Thoracic aorta (tissue), 2 donors: ENCODE data around the gene SYNPO2. TPM values are rescaled to one million over a fixed set of nuclear protein-coding genes. Genes with fewer than 3 reads are reported as not detected.

Experiments used
- ATAC-seq: fragments of 150-250 bp; one replicate; pipeline ENCODE4 v1.8.0; 2017; ENCODE audit warnings: low read depth; ENCODE audit not compliant: insufficient number of reproducible peaks, low FRiP score
- DNase-seq: peaks from one replicate; pipeline ENCODE4 v3.0.0-alpha.2; 2020; ENCODE audit warnings: low spot score
- H3K27ac ChIP-seq, 2 donors: fragments of 200-600 bp; sonication (generic); 1 replicate in 1 of 2; 2 replicates in 1 of 2; pipeline ENCODE4 v1.5.1; 2016; ENCODE audit warnings: mild to moderate bottlenecking in 2 of 2, moderate library complexity in 2 of 2
- H3K27me3 ChIP-seq: fragments of 200-600 bp; sonication (generic); replicated peaks from 2 replicates; pipeline ENCODE4 v1.6.0; 2016; ENCODE audit warnings: mild to moderate bottlenecking; ENCODE audit not compliant: insufficient read depth
- H3K36me3 ChIP-seq: fragments of 200-600 bp; sonication (generic); one replicate; pipeline ENCODE4 v1.5.1; 2016
- H3K4me1 ChIP-seq, 2 donors: fragments of 200-600 bp; sonication (generic); 1 replicate in 1 of 2; 2 replicates in 1 of 2; pipeline versions ENCODE4 v1.5.1 to v1.6.0; 2016; ENCODE audit warnings: low read depth in 2 of 2, mild to moderate bottlenecking in 1 of 2; ENCODE audit not compliant: control insufficient read depth in 1 of 2
- H3K4me3 ChIP-seq: fragments of 200-600 bp; sonication (generic); 2 replicates; pipeline ENCODE4 v1.5.1; 2016; ENCODE audit warnings: mild to moderate bottlenecking
- H3K9me3 ChIP-seq: fragments of 200-600 bp; sonication (generic); 2 replicates; pipeline ENCODE4 v1.5.1; 2016
- total RNA-seq, 2 donors: library from RNA; depleted of rRNA; stranded (reverse); fragments of >200 nt; gene quantifications; one replicate each; pipeline versions ENCODE4 v1.1.0 to v1.2.3, GENCODE V29; 2016
- TF ChIP-seq, protein P1 (sequence below): fragments of 200-600 bp; sonication (generic); IDR thresholded peaks from one replicate; pipeline ENCODE4 v1.5.1; 2019; ENCODE audit warnings: antibody characterized with exemption

Gene SYNPO2
- total RNA-seq, 2 donors from 2014 or later = 264 to 313 TPM

DNA sequence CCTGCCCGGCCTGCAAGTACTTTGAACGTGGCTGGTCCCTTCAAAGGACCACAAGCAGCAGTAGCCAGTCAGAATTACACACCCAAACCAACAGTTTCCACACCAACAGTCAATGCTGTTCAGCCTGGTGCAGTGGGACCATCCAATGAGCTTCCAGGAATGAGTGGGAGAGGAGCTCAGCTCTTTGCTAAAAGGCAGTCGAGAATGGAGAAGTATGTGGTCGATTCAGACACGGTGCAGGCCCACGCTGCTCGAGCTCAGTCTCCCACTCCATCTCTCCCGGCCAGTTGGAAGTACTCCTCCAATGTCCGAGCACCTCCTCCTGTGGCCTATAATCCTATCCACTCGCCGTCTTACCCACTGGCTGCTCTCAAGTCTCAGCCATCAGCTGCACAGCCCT, 142.6 kb downstream of the SYNPO2 start:
- TF ChIP-seq, protein P1, sequence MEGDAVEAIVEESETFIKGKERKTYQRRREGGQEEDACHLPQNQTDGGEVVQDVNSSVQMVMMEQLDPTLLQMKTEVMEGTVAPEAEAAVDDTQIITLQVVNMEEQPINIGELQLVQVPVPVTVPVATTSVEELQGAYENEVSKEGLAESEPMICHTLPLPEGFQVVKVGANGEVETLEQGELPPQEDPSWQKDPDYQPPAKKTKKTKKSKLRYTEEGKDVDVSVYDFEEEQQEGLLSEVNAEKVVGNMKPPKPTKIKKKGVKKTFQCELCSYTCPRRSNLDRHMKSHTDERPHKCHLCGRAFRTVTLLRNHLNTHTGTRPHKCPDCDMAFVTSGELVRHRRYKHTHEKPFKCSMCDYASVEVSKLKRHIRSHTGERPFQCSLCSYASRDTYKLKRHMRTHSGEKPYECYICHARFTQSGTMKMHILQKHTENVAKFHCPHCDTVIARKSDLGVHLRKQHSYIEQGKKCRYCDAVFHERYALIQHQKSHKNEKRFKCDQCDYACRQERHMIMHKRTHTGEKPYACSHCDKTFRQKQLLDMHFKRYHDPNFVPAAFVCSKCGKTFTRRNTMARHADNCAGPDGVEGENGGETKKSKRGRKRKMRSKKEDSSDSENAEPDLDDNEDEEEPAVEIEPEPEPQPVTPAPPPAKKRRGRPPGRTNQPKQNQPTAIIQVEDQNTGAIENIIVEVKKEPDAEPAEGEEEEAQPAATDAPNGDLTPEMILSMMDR = no peak
- no peak for ATAC-seq

DNA sequence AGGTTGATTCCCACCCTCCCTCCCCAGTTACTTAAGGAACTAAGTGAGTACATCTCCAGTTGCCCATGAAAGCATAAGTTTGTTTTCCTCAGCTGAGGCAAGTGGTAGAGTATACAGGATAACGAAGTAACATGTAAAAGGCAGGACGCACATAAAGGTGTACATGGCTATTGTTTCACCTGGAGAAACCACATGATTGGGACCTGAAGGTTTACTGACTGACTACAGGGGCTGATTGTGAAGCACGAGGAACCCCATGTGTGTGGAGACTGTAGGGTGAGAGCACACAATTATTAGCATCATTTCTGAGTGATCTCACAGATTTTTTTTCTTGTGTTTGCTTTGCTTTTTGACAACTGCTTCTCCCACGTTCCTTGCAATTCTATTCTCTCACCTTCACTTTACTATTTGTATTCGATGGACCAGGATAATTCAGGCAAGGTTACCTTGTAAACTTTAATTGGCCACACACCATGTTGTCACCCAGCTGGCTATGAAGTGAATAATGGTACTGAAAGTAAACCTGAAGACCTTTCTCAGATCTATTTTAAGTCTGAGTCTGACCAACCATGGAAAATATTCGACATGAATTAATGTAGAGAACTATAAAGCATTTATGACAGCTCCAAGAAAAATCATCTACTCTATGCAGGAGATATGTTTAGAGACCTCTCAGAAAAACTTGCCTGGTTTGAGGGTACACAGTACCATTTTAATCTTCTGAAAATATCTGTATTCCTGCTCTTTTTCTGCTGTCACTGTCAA, 144.4 kb downstream of the SYNPO2 start:
- DNase-seq (no peak), ATAC-seq (no peak)
- peak overlapping the region; percentile 60 to 83 for H3K27ac ChIP-seq
- TF ChIP-seq, protein P1 = no peak
- H3K4me1 ChIP-seq = peaks cover 32 to 74% of the 10 kb centered on the region in 2 donors
- H3K27me3 ChIP-seq = no peaks in the 10 kb centered on the region
- H3K4me3 ChIP-seq = no peak overlapping the region
- peaks cover 27% of the 10 kb centered on the region for H3K36me3 ChIP-seq
- no peaks in the 10 kb centered on the region for H3K9me3 ChIP-seq

More for the DNA sequence above, 142.6 kb downstream of the SYNPO2 start:
- H3K4me1 ChIP-seq = peaks cover 31 to 74% of the 10 kb centered on the region in 2 donors
- no peaks in the 10 kb centered on the region for H3K27me3 ChIP-seq
- H3K4me3 ChIP-seq = no peak overlapping the region
- H3K9me3 ChIP-seq = no peaks in the 10 kb centered on the region
- peak overlapping the region; percentile 28 to 49 for H3K27ac ChIP-seq
- peaks cover 27% of the 10 kb centered on the region for H3K36me3 ChIP-seq
- DNase-seq = no peak

DNA sequence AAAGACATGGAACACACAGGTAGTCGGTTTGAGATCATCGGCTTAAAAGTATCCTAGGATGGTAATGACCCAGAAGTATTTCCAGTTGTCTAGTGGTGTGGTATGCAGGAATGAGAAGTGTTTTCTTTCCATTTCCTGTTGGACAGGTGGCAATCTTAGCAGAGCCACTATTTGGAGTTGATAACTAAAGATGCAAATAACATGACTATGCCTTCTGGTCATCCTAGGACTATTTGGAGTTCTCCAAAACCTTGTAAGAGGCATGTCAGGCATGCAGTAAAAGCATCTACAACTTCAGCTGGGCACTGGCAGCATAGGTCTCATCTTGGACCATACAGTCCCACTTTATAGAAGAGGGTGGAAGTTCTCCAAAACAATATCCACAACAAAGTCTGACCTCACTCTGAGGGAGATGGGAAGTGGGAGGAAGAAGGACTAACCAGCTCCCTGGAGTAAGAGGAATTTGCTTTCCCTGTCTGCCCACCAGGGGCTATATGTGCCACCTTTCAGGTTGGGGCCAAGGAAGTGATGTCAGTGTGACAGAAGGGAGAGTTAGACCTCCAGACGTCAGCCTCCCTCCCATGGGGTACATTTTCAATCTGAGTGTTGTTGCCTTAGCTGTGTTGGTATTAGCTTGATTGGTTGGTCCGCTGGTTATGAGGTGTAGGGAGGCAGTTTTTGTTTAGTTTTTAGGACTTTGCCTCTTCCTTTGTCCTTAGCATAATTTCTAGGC, 145.8 kb downstream of the SYNPO2 start:
- Histone ChIP-seq H3K36me3 (peaks cover 27% of the 10 kb centered on the region), H3K4me1 (peaks cover 37 to 85% of the 10 kb centered on the region in 2 donors), H3K27ac (peak overlapping the region; percentile 60 to 83), H3K4me3 (no peak overlapping the region), H3K27me3 (no peaks in the 10 kb centered on the region), H3K9me3 (no peaks in the 10 kb centered on the region)
- DNase-seq = no peak
- no peak for ATAC-seq
- TF ChIP-seq, protein P1 = no peak

DNA sequence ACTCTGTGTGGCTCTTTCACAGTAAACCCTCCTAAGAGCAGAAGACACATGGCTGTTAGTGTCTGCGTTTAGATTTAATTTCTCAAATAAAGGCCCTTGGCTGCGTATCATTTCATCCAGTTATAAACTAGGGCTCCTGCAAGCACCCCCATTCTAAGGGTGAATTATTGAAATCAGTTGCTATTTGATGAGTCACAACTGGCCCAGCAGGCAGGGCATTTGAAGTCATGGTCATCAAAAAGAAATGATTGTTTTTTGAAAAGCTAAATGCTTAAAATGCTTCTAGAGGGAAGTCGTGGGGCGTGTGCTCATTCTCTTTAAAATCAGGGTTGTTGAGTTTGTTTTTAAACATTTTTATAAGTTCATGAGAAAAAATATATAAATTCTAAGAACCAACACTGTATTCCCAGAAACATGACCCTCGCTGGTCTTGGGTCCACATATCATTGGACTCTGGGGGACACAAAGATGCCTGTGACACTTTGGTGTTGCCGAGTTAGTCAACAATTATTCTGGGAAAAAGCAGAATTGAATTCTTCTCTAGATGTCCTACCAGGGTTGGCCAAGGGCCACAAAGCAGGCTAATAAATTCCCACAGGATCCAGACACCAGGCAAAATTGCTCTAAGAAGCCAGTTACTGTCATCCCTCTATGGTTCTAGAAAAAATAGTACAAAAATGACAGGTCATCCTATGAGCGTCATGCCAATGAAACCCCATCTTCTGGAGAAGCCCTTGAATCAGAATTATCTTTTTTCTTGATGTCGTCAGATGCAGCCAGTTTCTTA, 147.5 kb downstream of the SYNPO2 start:
- TF ChIP-seq, protein P1 = no peak
- peaks cover 42 to 95% of the 10 kb centered on the region in 2 donors for H3K4me1 ChIP-seq
- no peak overlapping the region for H3K4me3 ChIP-seq
- no peak for DNase-seq
- no peaks in the 10 kb centered on the region for H3K9me3 ChIP-seq
- peak overlapping the region; percentile 60 to 83 for H3K27ac ChIP-seq
- H3K36me3 ChIP-seq = peaks cover 12% of the 10 kb centered on the region
- no peak for ATAC-seq
- no peaks in the 10 kb centered on the region for H3K27me3 ChIP-seq
